Measurements from ENCODE around the gene STXBP1.

- TF ChIP-seq CTCF (conservative IDR thresholded peaks at IDR 0.05) (no peak), EZH2 (IDR thresholded peaks at IDR 0.05; ENCODE audit: low read depth) (no peak)
Measured at GRCh38 chr9:127693697-127694096, 81.6 kb downstream of the STXBP1 start.
